Activated T-cell treated with anti-CD3 and anti-CD28 coated beads for 1 hour (primary cell): Measurements from ENCODE around the gene ZKSCAN8.
"Not testable (repeated sequence)": the region's sequence is repeated elsewhere in the genome, so short reads cannot be mapped to it uniquely, and the experiment has no call there.

Source experiments
- DNase-seq: peaks from one replicate; pipeline ENCODE4 v3.0.0-alpha.2; 2020; ENCODE audit warnings: low read depth

ZKSCAN8 gene

GRCh38 chr6:28141500-28142329 lies at the start of gene ZKSCAN8:
ZKSCAN8 (plus strand) TSS chr6:28141883; CDS start chr6:28148408, 6,525 bp downstream.
- peak; percentile 58 for DNase-seq

- DNase-seq: not testable (repeated sequence)
Measured at GRCh38 chr6:28102222-28102621, 39.5 kb upstream of the ZKSCAN8 start.

- not testable (repeated sequence) for DNase-seq
Measured at GRCh38 chr6:28102699-28103098, 39.0 kb upstream of the ZKSCAN8 start.

DNA sequence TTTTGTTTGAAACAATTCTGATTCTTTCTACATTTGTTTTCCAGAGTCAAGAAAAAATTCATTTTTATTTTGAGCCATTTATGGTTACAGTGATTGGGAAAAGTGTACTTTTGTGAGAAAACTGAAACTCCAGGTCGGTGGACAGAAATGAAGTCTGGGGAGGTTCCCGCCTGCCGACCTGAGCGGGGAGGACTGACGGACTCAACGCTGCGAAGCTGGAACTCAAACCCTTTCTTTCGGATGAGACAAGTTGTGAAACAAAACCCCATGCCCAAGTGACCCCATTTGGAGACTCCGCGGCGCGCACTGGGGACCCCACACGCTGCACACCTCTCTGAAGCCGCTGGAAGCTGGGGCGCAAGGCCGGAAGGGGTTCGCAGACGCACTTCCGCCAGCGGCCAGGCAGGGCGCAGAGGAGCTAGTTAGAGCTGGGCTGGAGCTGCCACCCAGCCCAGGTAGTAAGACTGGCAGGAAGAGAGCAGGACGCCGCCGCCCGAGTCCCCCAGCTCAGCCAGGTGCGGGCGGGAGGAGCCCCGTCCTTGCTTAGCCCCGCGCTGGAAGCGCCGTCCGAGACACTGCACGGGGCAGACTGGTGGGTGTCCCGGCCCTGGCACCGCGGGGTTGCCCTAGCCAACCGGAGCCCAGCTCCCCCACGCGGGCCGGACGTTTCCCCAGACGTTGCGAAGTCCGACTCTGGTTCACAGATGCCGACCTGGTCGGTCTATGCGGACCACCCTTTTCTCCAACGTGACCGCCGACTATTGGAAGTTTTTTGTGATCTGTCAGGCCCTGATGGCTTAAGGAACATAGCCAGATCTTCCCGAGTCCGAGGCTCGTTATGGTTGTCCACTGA lies 37.1 kb upstream of the ZKSCAN8 start:
- peak; percentile 75 for DNase-seq

DNA sequence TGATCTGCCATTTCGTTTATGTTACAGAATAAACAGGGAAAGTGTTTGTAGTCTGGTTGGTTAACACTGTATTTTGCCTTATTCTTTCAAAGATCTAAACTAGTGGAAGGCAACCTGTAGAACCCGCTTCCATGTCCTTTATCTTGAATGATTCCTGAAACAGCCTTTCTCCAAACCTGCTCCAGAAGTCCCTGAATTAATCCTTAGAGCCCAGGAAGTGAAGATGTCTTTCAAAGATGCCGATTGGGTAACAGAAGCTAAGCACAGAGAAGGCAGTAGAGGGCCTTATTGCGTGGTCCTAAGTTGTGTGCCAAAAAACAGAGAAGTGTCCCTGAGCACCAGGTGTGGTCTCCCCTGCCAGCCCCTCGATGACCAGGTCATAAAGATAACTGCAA lies 36.4 kb upstream of the ZKSCAN8 start:
- DNase-seq: no peak

GRCh38 chr6:28107506-28107905 lies 34.2 kb upstream of the ZKSCAN8 start:
- DNase-seq: no peak

- DNase-seq: no peak
Measured at GRCh38 chr6:28111964-28112363, 29.7 kb upstream of the ZKSCAN8 start.

GRCh38 chr6:28115799-28116198 lies 25.9 kb upstream of the ZKSCAN8 start:
- no peak for DNase-seq

DNA sequence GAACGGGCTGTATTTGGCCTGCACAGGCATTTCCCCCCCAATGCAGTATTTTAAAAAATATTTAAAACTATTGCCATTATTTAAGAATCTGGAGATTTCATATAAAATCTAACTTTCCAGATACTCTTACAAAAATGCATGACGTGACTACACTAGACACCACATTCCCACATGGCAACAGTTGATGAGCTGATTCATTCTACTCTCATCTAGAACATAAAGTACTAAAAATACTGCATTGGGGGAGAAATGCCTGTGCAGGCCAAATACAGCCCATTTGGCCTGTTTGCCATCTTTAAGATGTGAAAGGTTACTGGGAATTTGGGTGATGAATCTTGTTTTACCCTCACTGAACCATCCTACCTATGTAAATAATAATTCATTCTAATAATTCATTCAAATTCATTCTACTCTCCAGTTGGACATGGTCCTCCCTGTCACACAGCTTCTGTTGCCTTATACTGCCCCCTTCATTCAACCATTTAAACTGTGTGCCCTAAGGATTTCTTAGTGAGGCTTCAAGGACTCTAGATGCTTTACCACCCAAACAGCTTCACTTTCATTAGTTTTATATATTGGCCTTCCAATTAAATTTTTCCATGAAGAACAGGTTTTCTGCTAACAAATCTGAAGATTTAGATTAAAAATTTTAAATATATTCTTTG lies 24.2 kb upstream of the ZKSCAN8 start:
- DNase-seq: no peak

- DNase-seq: no peak
Measured at GRCh38 chr6:28118217-28118616, 23.5 kb upstream of the ZKSCAN8 start.

DNA sequence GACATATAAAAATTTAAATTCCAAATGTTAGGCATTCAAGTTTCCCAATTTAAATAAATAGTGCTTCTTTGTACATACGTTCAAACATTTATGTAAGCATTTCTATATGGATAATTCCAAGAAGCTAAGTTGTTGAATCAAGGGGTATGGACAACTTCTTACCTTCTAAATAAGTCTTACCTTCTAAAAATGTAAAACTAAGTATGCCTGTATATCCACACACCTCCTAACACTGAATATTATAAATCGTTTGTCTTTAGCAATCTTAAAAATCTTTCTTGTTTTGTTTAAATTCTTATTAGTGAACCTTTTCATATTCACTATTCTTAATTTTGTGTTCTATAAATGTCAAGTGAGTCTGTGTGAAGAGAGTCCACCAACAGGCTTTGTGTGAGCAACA lies 19.8 kb upstream of the ZKSCAN8 start:
- DNase-seq: no peak

DNA sequence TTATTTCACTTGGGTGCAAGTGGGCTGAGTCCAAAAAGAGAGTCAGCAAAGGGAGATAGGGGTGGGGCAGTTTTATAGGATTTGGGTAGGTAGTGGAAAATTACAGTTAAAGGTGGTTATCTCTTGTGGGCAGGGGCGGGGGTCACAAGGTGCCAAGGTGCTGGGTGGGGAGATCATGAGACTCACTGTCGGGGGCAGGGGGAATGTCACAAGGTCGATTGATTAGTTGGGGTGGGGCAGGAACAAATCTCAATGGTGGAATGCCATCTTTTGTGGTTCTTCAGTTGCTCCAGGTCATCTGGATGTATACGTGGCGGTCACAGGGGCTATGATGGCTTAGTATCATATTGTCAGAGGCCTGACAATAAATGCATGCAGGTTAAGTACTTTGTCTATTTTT lies 19.4 kb upstream of the ZKSCAN8 start:
- not testable (repeated sequence) for DNase-seq

DNA sequence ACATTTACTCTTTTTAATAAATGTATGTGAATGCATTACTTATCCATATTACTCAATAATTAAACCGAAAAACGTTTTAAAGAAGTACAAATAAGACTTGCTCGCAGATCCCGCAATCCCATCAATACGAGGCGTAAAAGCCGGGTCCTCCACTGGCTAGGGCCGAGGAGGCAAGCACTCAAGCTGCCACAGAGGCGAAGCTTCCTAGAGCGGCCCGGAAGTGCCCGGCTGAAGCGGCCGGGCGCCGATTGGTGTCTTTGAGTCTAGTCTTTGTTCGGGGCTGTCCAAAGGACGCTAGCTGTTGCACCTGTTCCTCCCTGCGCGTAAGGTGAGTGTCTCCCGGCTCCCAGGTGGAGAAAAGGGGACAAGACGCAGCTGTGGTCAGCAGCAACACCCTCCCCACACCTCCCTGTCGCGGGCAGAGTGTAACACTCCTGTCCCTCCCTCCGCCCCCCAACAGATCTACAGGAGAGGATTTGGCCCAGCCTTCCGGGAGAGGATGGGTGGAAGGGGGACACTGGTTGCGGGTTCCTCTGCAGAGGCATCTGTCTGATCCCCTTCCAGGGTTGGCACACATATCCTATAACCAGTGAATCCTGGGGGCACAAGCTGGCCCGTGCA lies 17.2 kb upstream of the ZKSCAN8 start, which contains the start of gene ZSCAN16:
Gene ZSCAN16 (plus strand): TSS at position 260 of the 621 bp plus-strand sequence. CDS start 835 bp downstream, outside the sequence.
- peak; percentile 58 for DNase-seq

DNA sequence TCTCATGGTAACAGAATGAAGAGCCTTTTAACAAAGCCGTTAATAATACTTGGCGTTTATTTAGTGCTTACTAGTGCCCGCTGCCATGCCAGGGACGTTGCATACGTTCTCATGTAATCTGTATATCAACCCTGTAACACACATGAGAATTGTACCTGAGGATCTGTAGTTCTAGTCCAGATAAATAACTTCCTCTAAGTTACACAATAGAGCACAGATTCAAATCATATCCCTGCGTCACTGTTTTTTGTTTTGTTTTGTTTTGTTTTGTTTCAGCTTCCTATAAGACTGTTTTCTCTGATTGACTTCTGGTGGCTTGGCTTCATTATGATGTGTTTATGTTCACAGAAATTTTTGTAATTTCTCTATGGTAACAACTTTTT lies 16.7 kb upstream of the ZKSCAN8 start:
- no peak for DNase-seq

DNA sequence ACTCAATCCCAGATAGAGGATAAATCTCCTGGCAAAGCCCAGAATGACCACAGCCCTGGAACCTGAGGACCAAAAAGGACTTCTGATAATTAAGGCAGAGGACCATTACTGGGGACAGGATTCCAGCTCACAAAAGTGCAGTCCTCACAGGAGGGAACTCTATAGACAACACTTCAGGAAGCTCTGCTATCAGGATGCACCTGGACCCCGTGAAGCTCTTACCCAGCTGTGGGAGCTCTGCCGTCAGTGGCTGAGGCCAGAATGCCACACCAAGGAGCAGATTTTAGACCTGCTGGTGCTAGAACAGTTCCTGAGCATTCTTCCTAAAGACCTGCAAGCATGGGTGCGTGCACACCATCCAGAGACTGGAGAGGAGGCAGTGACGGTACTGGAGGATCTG lies 16.3 kb upstream of the ZKSCAN8 start:
- no peak for DNase-seq

GRCh38 chr6:28134015-28134414 lies 7.7 kb upstream of the ZKSCAN8 start:
- no peak for DNase-seq

- DNase-seq: no peak
Measured at GRCh38 chr6:28134716-28135115, 7.0 kb upstream of the ZKSCAN8 start.

- no peak for DNase-seq
Measured at GRCh38 chr6:28135393-28135792, 6.3 kb upstream of the ZKSCAN8 start.

DNA sequence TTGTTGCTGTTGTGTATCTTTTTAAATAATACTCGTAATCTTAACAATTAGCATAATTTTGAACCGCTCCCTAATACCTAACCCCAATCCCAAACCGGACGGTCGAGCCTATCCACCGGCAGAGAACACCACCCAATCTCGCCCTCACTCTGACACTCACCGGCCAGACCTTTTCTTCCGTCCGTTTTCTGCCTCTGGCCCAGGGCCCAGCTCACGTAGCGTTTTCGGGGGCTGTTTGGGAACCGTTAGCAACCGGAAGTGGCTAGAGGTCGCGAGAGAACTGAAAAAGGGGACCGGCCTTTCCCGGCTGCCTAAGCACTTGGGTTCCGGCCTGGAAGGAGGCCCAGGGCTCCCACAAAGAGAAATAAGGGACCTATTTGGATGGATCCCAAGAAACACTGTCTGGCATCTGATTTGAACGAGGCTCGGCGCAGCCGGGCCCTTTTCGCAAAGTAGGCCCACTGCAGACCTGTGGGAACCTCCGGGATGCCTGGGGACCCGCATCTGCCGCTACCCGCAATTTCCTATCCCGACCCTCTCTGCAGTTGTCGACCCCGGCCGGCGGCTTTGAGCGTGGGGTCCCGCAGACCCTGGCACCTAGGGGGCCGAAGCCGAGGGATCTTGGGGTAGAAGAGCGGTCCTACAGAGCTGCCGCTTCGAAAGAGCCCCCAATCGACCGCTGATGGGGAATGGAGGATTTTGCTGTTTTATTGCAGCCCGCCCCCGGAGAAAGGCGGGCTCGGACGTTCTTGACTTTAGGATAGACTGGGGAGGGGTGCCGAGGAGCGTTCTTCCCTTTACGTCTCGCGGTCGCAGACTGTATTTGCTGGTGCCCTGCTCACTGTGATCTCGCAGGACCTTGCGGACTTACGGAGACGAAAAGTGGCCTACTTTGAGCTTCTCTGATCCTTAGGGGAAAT lies 4.8 kb upstream of the ZKSCAN8 start:
- DNase-seq: peak; percentile 66

- DNase-seq: no peak
Measured at GRCh38 chr6:28137505-28137981, 4.1 kb upstream of the ZKSCAN8 start.
